ENCODE measurements around the gene COL21A1. TPM values are rescaled to one million over a fixed set of nuclear protein-coding genes. Genes with fewer than 3 reads are reported as not detected.

COL21A1 gene
- total RNA-seq, 2 experiments from 2014 or later: not detected

- no peaks in the 10 kb centered on the region for H3K9me3 ChIP-seq (ENCODE audit: low read length)
- intact Hi-C loops (cut with micrococcal nuclease; ENCODE audit: unreplicated experiment): no loop called here
- H2AFZ ChIP-seq (ENCODE audit: low read length): no peak overlapping the region
- H3K36me3 ChIP-seq (ENCODE audit: insufficient read depth, low read length): no peaks in the 10 kb centered on the region
- no peak overlapping the region for H3K4me3 ChIP-seq (ENCODE audit: low read depth, low read length, poor library complexity, severe bottlenecking)
- H4K20me1 ChIP-seq (ENCODE audit: insufficient read depth, low read length): no peaks in the 10 kb centered on the region
- no peaks in the 10 kb centered on the region for H3K4me1 ChIP-seq (ENCODE audit: insufficient read depth, low read length, poor library complexity, severe bottlenecking)
- no peaks in the 10 kb centered on the region for H3K79me2 ChIP-seq (ENCODE audit: insufficient read depth, low read depth, low read length)
- no peaks in the 10 kb centered on the region for H3K9me2 ChIP-seq (ENCODE audit: insufficient read depth, low read length)
- no peak for TF ChIP-seq EZH2phosphoT487 (IDR thresholded peaks at IDR 0.05; ENCODE audit: borderline replicate concordance, low read depth, low read length)
- TF ChIP-seq, protein P1, sequence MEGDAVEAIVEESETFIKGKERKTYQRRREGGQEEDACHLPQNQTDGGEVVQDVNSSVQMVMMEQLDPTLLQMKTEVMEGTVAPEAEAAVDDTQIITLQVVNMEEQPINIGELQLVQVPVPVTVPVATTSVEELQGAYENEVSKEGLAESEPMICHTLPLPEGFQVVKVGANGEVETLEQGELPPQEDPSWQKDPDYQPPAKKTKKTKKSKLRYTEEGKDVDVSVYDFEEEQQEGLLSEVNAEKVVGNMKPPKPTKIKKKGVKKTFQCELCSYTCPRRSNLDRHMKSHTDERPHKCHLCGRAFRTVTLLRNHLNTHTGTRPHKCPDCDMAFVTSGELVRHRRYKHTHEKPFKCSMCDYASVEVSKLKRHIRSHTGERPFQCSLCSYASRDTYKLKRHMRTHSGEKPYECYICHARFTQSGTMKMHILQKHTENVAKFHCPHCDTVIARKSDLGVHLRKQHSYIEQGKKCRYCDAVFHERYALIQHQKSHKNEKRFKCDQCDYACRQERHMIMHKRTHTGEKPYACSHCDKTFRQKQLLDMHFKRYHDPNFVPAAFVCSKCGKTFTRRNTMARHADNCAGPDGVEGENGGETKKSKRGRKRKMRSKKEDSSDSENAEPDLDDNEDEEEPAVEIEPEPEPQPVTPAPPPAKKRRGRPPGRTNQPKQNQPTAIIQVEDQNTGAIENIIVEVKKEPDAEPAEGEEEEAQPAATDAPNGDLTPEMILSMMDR (conservative IDR thresholded peaks at IDR 0.05; ENCODE audit: low read length): no peak
- POLR2A ChIA-PET: no interaction called here
- H3K27ac ChIP-seq (ENCODE audit: low read depth, low read length, poor library complexity, severe bottlenecking): no peak overlapping the region
- DNase-seq (ENCODE audit: low spot score): no peak
- CTCF ChIA-PET (ENCODE audit: unreplicated experiment): no interaction called here
- no peak overlapping the region for H3K4me2 ChIP-seq (ENCODE audit: low read length)
- no TSS peak for BruUV-seq (replicated peaks)
These were observed 156.1 kb downstream of the COL21A1 start for GRCh38 chr6:56091159-56091869.

DNA sequence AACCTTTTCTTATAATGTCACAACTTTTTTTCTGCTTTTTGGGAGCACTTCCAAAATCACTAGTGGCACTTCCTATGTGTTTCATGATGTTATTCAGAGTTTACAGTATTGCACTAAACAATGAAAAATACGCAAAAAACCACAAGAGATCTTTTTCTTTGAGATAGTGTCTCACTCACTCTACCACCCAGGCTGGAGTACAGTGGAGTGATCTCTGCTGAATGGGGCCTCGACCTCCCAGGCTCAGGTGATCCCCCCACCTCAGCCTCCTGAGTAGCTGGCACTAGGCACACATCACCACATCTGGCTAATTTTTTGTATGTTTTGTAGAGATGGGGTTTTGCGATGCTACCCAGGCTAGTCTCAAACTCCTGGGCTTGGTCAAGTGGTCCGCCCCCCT is 158.7 kb downstream of the COL21A1 start:
- no peaks in the 10 kb centered on the region for H3K4me1 ChIP-seq (ENCODE audit: insufficient read depth, low read length, poor library complexity, severe bottlenecking)
- no peak overlapping the region for H2AFZ ChIP-seq (ENCODE audit: low read length)
- no peak overlapping the region for H3K4me3 ChIP-seq (ENCODE audit: low read depth, low read length, poor library complexity, severe bottlenecking)
- no peaks in the 10 kb centered on the region for H3K9me3 ChIP-seq (ENCODE audit: low read length)
- no peak overlapping the region for H3K27ac ChIP-seq (ENCODE audit: low read depth, low read length, poor library complexity, severe bottlenecking)
- POLR2A ChIA-PET: no interaction called here
- no peaks in the 10 kb centered on the region for H3K79me2 ChIP-seq (ENCODE audit: insufficient read depth, low read depth, low read length)
- intact Hi-C loops (cut with micrococcal nuclease; ENCODE audit: unreplicated experiment): no loop called here
- H3K4me2 ChIP-seq (ENCODE audit: low read length): no peak overlapping the region
- no peaks in the 10 kb centered on the region for H3K36me3 ChIP-seq (ENCODE audit: insufficient read depth, low read length)
- CTCF ChIA-PET (ENCODE audit: unreplicated experiment): no interaction called here
- no peaks in the 10 kb centered on the region for H3K9me2 ChIP-seq (ENCODE audit: insufficient read depth, low read length)
- no peaks in the 10 kb centered on the region for H4K20me1 ChIP-seq (ENCODE audit: insufficient read depth, low read length)
- TF ChIP-seq, protein P1 (conservative IDR thresholded peaks at IDR 0.05; ENCODE audit: low read length): no peak
- no peak for TF ChIP-seq EZH2phosphoT487 (IDR thresholded peaks at IDR 0.05; ENCODE audit: borderline replicate concordance, low read depth, low read length)
- no peak for DNase-seq (ENCODE audit: low spot score)
- no TSS peak for BruUV-seq (replicated peaks)

DNA sequence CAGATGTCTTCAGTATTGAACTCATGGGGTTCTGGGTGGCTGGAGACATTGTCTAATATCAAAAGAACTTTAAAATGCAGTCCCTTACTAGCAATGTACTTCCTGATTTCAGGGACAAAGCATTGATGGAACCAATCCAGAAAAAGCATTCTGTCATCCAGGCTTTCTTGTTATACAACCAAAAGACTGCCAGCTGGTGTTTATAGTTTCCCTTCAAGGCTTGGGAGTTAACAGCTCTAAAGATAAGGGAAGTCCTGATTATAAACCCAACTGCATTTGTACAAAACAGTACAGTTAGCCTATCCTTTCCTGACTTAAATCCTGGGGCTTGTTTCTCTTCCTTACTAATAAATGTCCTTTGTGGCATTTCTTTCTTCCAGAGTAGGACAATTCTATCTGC is 160.0 kb downstream of the COL21A1 start:
- Histone ChIP-seq H3K9me3 (ENCODE audit: low read length) (no peaks in the 10 kb centered on the region), H4K20me1 (ENCODE audit: insufficient read depth, low read length) (no peaks in the 10 kb centered on the region), H2AFZ (ENCODE audit: low read length) (no peak overlapping the region), H3K4me2 (ENCODE audit: low read length) (no peak overlapping the region), H3K27ac (ENCODE audit: low read depth, low read length, poor library complexity, severe bottlenecking) (no peak overlapping the region), H3K4me1 (ENCODE audit: insufficient read depth, low read length, poor library complexity, severe bottlenecking) (no peaks in the 10 kb centered on the region), H3K9me2 (ENCODE audit: insufficient read depth, low read length) (no peaks in the 10 kb centered on the region), H3K36me3 (ENCODE audit: insufficient read depth, low read length) (no peaks in the 10 kb centered on the region), H3K79me2 (ENCODE audit: insufficient read depth, low read depth, low read length) (no peaks in the 10 kb centered on the region), H3K4me3 (ENCODE audit: low read depth, low read length, poor library complexity, severe bottlenecking) (no peak overlapping the region)
- TF ChIP-seq, protein P1 (conservative IDR thresholded peaks at IDR 0.05; ENCODE audit: low read length): no peak
- no peak for TF ChIP-seq EZH2phosphoT487 (IDR thresholded peaks at IDR 0.05; ENCODE audit: borderline replicate concordance, low read depth, low read length)
- intact Hi-C loops (cut with micrococcal nuclease; ENCODE audit: unreplicated experiment): no loop called here
- DNase-seq (ENCODE audit: low spot score): no peak
- CTCF ChIA-PET (ENCODE audit: unreplicated experiment): no interaction called here
- POLR2A ChIA-PET: no interaction called here
- no TSS peak for BruUV-seq (replicated peaks)
